ENCODE results near the gene CUL4A. TPM values are rescaled to one million over a fixed set of nuclear protein-coding genes. Genes with fewer than 3 reads are reported as not detected.

The CUL4A gene
- total and polyA plus RNA-seq, 8 donors, result 18.1 to 33.4 (median 28.9) TPM

DNA sequence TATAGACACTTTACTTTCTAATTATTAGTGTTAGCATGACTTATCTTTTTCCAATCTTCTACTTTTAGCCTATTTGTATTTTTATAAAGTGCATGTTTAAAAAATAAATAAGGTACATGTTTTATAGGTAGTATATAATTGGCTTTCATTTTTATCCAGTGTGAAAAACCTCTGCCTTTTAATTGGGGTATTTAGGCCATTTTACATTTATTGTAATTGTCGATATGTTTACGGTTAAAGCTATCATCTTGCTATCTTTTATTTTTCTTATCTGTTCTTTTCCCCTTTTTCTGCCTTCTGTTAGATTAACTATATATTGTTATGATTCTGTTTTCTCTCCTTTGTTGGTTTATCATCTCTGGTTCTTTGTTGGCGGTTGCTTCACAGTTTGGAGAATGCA is 41.8 kb upstream of the CUL4A start:
- no peak for FAIRE-seq
- ATAC-seq, result no peak
- Histone ChIP-seq H3K9me3 (no peaks in the 10 kb centered on the region), H3K36me3 (peaks cover 0 to 9% (median 0%) of the 10 kb centered on the region in 3 donors), H3K4me1 (no peaks in the 10 kb centered on the region), H3K27ac (no peak overlapping the region), H3K27me3 (no peaks in the 10 kb centered on the region), H3K4me3 (no peak overlapping the region)
- TF ChIP-seq, protein P1, sequence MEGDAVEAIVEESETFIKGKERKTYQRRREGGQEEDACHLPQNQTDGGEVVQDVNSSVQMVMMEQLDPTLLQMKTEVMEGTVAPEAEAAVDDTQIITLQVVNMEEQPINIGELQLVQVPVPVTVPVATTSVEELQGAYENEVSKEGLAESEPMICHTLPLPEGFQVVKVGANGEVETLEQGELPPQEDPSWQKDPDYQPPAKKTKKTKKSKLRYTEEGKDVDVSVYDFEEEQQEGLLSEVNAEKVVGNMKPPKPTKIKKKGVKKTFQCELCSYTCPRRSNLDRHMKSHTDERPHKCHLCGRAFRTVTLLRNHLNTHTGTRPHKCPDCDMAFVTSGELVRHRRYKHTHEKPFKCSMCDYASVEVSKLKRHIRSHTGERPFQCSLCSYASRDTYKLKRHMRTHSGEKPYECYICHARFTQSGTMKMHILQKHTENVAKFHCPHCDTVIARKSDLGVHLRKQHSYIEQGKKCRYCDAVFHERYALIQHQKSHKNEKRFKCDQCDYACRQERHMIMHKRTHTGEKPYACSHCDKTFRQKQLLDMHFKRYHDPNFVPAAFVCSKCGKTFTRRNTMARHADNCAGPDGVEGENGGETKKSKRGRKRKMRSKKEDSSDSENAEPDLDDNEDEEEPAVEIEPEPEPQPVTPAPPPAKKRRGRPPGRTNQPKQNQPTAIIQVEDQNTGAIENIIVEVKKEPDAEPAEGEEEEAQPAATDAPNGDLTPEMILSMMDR (IDR thresholded peaks at IDR 0.05), result no peak
- no peak for DNase-seq
- intact Hi-C loops (cut with DNase I), result no loop called here
- 94 to 99% methylated on average over 3 of the region's 3 CpGs for WGBS, 2 donors

DNA sequence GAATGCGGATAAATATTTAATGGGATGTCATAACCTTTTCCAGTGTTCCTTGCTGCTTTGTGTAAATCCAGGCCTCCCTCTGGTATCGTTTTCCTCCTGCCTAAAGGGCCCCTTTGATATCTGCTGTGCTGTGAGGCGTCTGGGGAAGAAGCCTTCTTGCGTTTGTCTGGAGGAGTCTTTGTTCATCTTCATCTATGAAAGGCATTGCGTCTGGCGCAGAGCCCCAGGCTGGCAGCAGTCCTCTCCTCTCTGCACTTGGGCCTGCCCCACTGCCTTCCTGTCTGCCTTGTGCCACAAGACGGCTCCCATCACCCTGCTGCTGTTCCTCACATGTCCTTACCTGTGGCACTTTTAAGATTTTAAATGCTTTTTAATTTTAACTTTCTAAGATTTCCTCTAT is 41.2 kb upstream of the CUL4A start:
- Histone ChIP-seq H3K4me1 (no peaks in the 10 kb centered on the region), H3K4me3 (no peak overlapping the region), H3K27ac (no peak overlapping the region), H3K27me3 (no peaks in the 10 kb centered on the region), H3K36me3 (peaks cover 0 to 9% (median 0%) of the 10 kb centered on the region in 3 donors), H3K9me3 (no peaks in the 10 kb centered on the region)
- DNase-seq (no peak), ATAC-seq (no peak), FAIRE-seq (no peak)
- TF ChIP-seq, protein P1 (IDR thresholded peaks at IDR 0.05), result no peak
- intact Hi-C loops (cut with DNase I), result no loop called here
- WGBS, 2 donors, result 92 to 98% methylated on average over 7 of the region's 7 CpGs

GRCh38 chr13:113169277-113170272 is 39.8 kb upstream of the CUL4A start:
- ATAC-seq, result no peak
- Histone ChIP-seq H3K4me1 (no peaks in the 10 kb centered on the region), H3K27ac (no peak overlapping the region), H3K36me3 (peaks cover 0 to 9% (median 0%) of the 10 kb centered on the region in 3 donors), H3K9me3 (no peaks in the 10 kb centered on the region), H3K4me3 (no peak overlapping the region), H3K27me3 (no peaks in the 10 kb centered on the region)
- FAIRE-seq, result no peak
- intact Hi-C loops (cut with DNase I), result no loop called here
- WGBS, 2 donors, result 86% methylated on average over 13 of the region's 13 CpGs
- TF ChIP-seq, protein P1 (IDR thresholded peaks at IDR 0.05), result no peak
- DNase-seq, result no peak

DNA sequence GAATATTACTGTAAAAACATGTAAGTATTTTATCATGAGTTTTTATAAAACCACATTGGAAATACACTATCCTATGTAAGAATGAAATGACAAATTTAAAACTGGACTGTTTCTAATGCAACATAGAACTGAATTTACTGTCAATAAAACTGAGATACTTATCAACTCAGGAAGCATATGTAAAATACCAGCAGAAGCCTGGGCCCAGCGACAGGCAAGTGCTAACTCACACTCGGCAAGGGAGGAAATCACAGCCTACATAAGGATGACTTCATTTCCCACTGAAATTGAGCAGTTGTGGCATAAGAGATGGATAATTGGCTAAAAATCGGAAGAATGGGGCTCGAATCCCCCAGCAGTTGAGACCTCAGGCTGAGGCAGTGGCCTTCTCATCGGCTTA is 38.9 kb upstream of the CUL4A start:
- TF ChIP-seq, protein P1 (IDR thresholded peaks at IDR 0.05), result no peak
- Histone ChIP-seq H3K9me3 (no peaks in the 10 kb centered on the region), H3K27me3 (no peaks in the 10 kb centered on the region), H3K36me3 (peaks cover 0 to 9% (median 5%) of the 10 kb centered on the region in 3 donors), H3K4me3 (no peak overlapping the region), H3K4me1 (no peaks in the 10 kb centered on the region), H3K27ac (no peak overlapping the region)
- intact Hi-C loops (cut with DNase I), result no loop called here
- DNase-seq, result no peak
- 86 to 87% methylated on average over 5 of the region's 5 CpGs for WGBS, 2 donors
- FAIRE-seq, result no peak
- ATAC-seq, result no peak

Measured in pancreas (tissue), 10 donors.